ENCODE measurements around the gene PCDHA4. TPM values are rescaled to one million over a fixed set of nuclear protein-coding genes. Genes with fewer than 3 reads are reported as not detected.

PCDHA4 gene
- total and polyA plus RNA-seq, 2 of the 8 experiments (the other 6 are each of a cell fraction or from before 2014, with no cell fraction given) = 3.7 to 5.7 TPM

DNA sequence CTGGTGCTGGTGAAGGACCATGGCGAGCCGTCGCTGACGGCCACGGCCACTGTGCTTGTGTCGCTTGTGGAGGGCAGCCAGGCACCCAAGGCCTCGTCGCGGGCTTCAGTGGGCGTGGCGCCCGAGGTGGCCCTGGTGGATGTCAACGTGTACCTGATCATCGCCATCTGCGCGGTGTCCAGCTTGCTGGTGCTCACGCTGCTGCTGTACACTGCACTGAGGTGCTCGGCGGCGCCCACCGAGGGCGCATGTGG is 51.0 kb downstream of the PCDHA4 start:
- Histone ChIP-seq H3K23ac (ENCODE audit: insufficient read length) (no peak overlapping the region), H2BK20ac (ENCODE audit: low read length) (no peak overlapping the region), H3K79me2 (ENCODE audit: control insufficient read depth in 1 of 2, insufficient read depth in 2 of 2, low read length in 2 of 2) (no peaks in the 10 kb centered on the region), H3K27ac (ENCODE audit: low read depth, low read length) (no peak overlapping the region), H3K27me3 (replicated peaks in 1 of 4; ENCODE audit: control insufficient read depth in 3 of 4, extremely low read depth in 1 of 4, insufficient read depth in 3 of 4, low read length in 3 of 4) (no peaks in the 10 kb centered on the region), H3K4me3 (ENCODE audit: extremely low read depth in 1 of 4, insufficient read depth in 2 of 4, low read depth in 3 of 4, low read length in 4 of 4) (no peak overlapping the region), H2AFZ (ENCODE audit: low read length) (no peak overlapping the region), H2BK5ac (ENCODE audit: low read depth, low read length) (no peak overlapping the region), H2BK15ac (ENCODE audit: low read length) (no peak overlapping the region), H3K4me2 (ENCODE audit: insufficient read depth in 1 of 2, low read depth in 2 of 2, low read length in 2 of 2) (0 out of 4 replicates have a peak overlapping the region, but pooled peaks of 1 of the 2 experiments have one; percentile 13), H3K23me2 (ENCODE audit: low read depth, low read length) (no peaks in the 10 kb centered on the region), H2BK120ac (replicated peaks; ENCODE audit: low read depth, low read length) (no peak overlapping the region), H3K4me1 (replicated peaks in 1 of 4; ENCODE audit: control insufficient read depth in 3 of 4, insufficient read depth in 4 of 4, low read length in 3 of 4) (no peaks in the 10 kb centered on the region), H3K56ac (replicated peaks; ENCODE audit: insufficient read length, low read depth, low read length) (no peak overlapping the region), H3K4ac (replicated peaks; ENCODE audit: insufficient read length, low read depth, low read length) (no peak overlapping the region), H3K9ac (replicated peaks in 1 of 4; ENCODE audit: extremely low read depth in 1 of 4, low read depth in 3 of 4, low read length in 3 of 4) (no peak overlapping the region), H3K36me3 (ENCODE audit: control insufficient read depth in 2 of 4, insufficient read depth in 4 of 4, low read length in 3 of 4) (peaks cover 0 to 15% (median 3%) of the 10 kb centered on the region in 4 experiments; a peak in 3 of 8 replicates), H4K91ac (replicated peaks; ENCODE audit: insufficient read length, low read length) (no peak overlapping the region), H4K8ac (ENCODE audit: extremely low read depth, insufficient read depth, low read length) (no peak overlapping the region; the same call in 1 of the 2 replicates), H3K18ac (ENCODE audit: extremely low read depth, low read length) (no peak overlapping the region), H4K5ac (ENCODE audit: insufficient read length, low read depth, low read length) (no peak overlapping the region), H2AK5ac (ENCODE audit: low read depth, low read length) (no peak overlapping the region), H4K20me1 (replicated peaks in 1 of 2; ENCODE audit: control insufficient read depth in 1 of 2, insufficient read depth in 2 of 2, low read length in 2 of 2) (no peaks in the 10 kb centered on the region), H3K79me1 (ENCODE audit: low read depth, low read length) (no peaks in the 10 kb centered on the region), H3K9me3 (ENCODE audit: insufficient read depth in 2 of 2, low read depth in 1 of 2, low read length in 1 of 2) (peaks cover 6 to 22% of the 10 kb centered on the region in 2 experiments; a peak in 3 of 4 replicates), H3K14ac (ENCODE audit: insufficient read length) (no peak overlapping the region), H2BK12ac (ENCODE audit: low read depth, low read length) (no peak overlapping the region)
- POLR2A ChIA-PET (ENCODE audit: partially characterized antibody) = no interaction called here
- DNase-seq (ENCODE audit: low read depth in 1 of 2, low spot score in 2 of 2) (no peak), FAIRE-seq (no peak)
- TF ChIP-seq CEBPB (IDR thresholded peaks at IDR 0.05; ENCODE audit: low read depth, low read length) = no peak
- TF ChIP-seq POLR2AphosphoS5 (IDR thresholded peaks at IDR 0.05; ENCODE audit: low read depth, low read length) = no peak
- TF ChIP-seq ASH2L (IDR thresholded peaks at IDR 0.05; ENCODE audit: low read length) = no peak
- TF ChIP-seq NANOG (IDR thresholded peaks at IDR 0.05; ENCODE audit: insufficient read depth, low read depth, low read length, poor library complexity, severe bottlenecking) = no peak
- TF ChIP-seq ZNF274 (IDR thresholded peaks at IDR 0.05; ENCODE audit: borderline replicate concordance, extremely low read depth, low read length) = no peak
- no peak for TF ChIP-seq TAF7 (optimal IDR thresholded peaks at IDR 0.05; ENCODE audit: borderline replicate concordance, low read depth, low read length)
- no peak for TF ChIP-seq NRF1 (IDR thresholded peaks at IDR 0.05; ENCODE audit: low read depth, low read length)
- CTCF ChIA-PET (ENCODE audit: partially characterized antibody) = interaction anchor here (0.9 to 3.4 kb wide), 4 partner anchors 11 to 34 kb away, joined by 3 to 23 read pairs (median 4); partner anchors contain the start of genes PCDHA11 and PCDHA6
- no CpG with 5 or more reads among the region's 22 CpGs for WGBS, 2 experiments (ENCODE audit: extremely low coverage in 1 of 2, insufficient coverage in 1 of 2, insufficient read length in 1 of 2, insufficient replicate concordance in 2 of 2, low coverage in 1 of 2, low lambda C conversion rate in 2 of 2, missing lambda C conversion rate in 1 of 2)
